ENCODE measurements around the gene SLC17A9.
A peak's percentile ranks its signal among the peaks of the same experiment; 100 is the strongest.
"Not testable (repeated sequence)": the region's sequence is repeated elsewhere in the genome, so short reads cannot be mapped to it uniquely, and the experiment has no call there.

SLC17A9 gene

GRCh38 chr20:62957136-62958117, 4.9 kb downstream of the SLC17A9 start:
- DNase-seq: no peak

GRCh38 chr20:62958388-62959100, 6.0 kb downstream of the SLC17A9 start:
- DNase-seq: no peak

- no peak for DNase-seq
Observed at GRCh38 chr20:62959101-62959971, 6.8 kb downstream of the SLC17A9 start.

GRCh38 chr20:62959998-62960436, 7.5 kb downstream of the SLC17A9 start:
- DNase-seq: no peak

GRCh38 chr20:62960446-62961309, 8.2 kb downstream of the SLC17A9 start:
- not testable (repeated sequence) for DNase-seq

GRCh38 chr20:62961310-62961783, 8.8 kb downstream of the SLC17A9 start:
- peak; percentile 77 for DNase-seq

- no peak for DNase-seq
Observed at GRCh38 chr20:62961799-62962198, 9.3 kb downstream of the SLC17A9 start.

- no peak for DNase-seq
Observed at GRCh38 chr20:62962221-62962879, 9.8 kb downstream of the SLC17A9 start.

- DNase-seq: no peak
Observed at GRCh38 chr20:62962891-62963613, 10.5 kb downstream of the SLC17A9 start.

GRCh38 chr20:62963614-62964397, 11.3 kb downstream of the SLC17A9 start:
- no peak for DNase-seq

GRCh38 chr20:62964700-62965099, 12.2 kb downstream of the SLC17A9 start:
- no peak for DNase-seq

- DNase-seq: no peak
Observed at GRCh38 chr20:62965363-62965771, 12.9 kb downstream of the SLC17A9 start.

GRCh38 chr20:62966212-62967148, 14.0 kb downstream of the SLC17A9 start:
- DNase-seq: no peak

- no peak for DNase-seq
Observed at GRCh38 chr20:62967149-62967501, 14.6 kb downstream of the SLC17A9 start.

GRCh38 chr20:62967628-62968351, 15.3 kb downstream of the SLC17A9 start:
- DNase-seq: no peak

- no peak for DNase-seq
Observed at GRCh38 chr20:62968378-62969178, 16.1 kb downstream of the SLC17A9 start.

Data from T1000 (cell line).